HS-5 (cell line): Measurements from ENCODE around the gene HECW1.
"Not testable (repeated sequence)": the region's sequence is repeated elsewhere in the genome, so short reads cannot be mapped to it uniquely, and the experiment has no call there.

Source experiments
- DNase-seq: peaks from one replicate; pipeline ENCODE4 v3.0.0-alpha.2; 2012; ENCODE audit warnings: low read depth

HECW1 gene

GRCh38 chr7:43583424-43584194 is 471.2 kb downstream of the HECW1 start:
- no peak for DNase-seq

GRCh38 chr7:43584195-43584586 is 471.7 kb downstream of the HECW1 start:
- peak; percentile 70 for DNase-seq

- not testable (repeated sequence) for DNase-seq
Observed at GRCh38 chr7:43584733-43585132, 472.3 kb downstream of the HECW1 start.

- no peak for DNase-seq
Observed at GRCh38 chr7:43585562-43585961, 473.1 kb downstream of the HECW1 start.

- peak; percentile 36 for DNase-seq
Observed at GRCh38 chr7:43586251-43586900, 473.9 kb downstream of the HECW1 start.

GRCh38 chr7:43588477-43589132 is 476.2 kb downstream of the HECW1 start:
- DNase-seq = no peak

- no peak for DNase-seq
Observed at GRCh38 chr7:43589133-43589478, 476.7 kb downstream of the HECW1 start.

- DNase-seq = no peak
Observed at GRCh38 chr7:43589728-43590127, 477.3 kb downstream of the HECW1 start.

- no peak for DNase-seq
Observed at GRCh38 chr7:43590862-43591557, 478.6 kb downstream of the HECW1 start.

- no peak for DNase-seq
Observed at GRCh38 chr7:43591558-43592180, 479.2 kb downstream of the HECW1 start.

- no peak for DNase-seq
Observed at GRCh38 chr7:43592326-43592725, 479.9 kb downstream of the HECW1 start.

GRCh38 chr7:43593010-43593409 is 480.6 kb downstream of the HECW1 start:
- no peak for DNase-seq

GRCh38 chr7:43594020-43594419 is 481.6 kb downstream of the HECW1 start:
- no peak for DNase-seq

GRCh38 chr7:43596426-43596825 is 484.0 kb downstream of the HECW1 start:
- not testable (repeated sequence) for DNase-seq

GRCh38 chr7:43600056-43600455 is 487.6 kb downstream of the HECW1 start:
- no peak for DNase-seq

- DNase-seq = no peak
Observed at GRCh38 chr7:43602256-43602655, 489.8 kb downstream of the HECW1 start.

- no peak for DNase-seq
Observed at GRCh38 chr7:43604251-43604650, 491.8 kb downstream of the HECW1 start.

- DNase-seq = no peak
Observed at GRCh38 chr7:43609097-43609496, 496.6 kb downstream of the HECW1 start.

- no peak for DNase-seq
Observed at GRCh38 chr7:43612128-43612527, 499.7 kb downstream of the HECW1 start.

- DNase-seq = no peak
Observed at GRCh38 chr7:43612599-43613589, 500.4 kb downstream of the HECW1 start.
